OCI-M1 (cell line): ENCODE results near the gene OLFML1.

ENCODE experiments used
- DNase-seq: peaks from one replicate; lab custom pipeline; 2025; lab: John Stamatoyannopoulos, UW

OLFML1 gene

DNA sequence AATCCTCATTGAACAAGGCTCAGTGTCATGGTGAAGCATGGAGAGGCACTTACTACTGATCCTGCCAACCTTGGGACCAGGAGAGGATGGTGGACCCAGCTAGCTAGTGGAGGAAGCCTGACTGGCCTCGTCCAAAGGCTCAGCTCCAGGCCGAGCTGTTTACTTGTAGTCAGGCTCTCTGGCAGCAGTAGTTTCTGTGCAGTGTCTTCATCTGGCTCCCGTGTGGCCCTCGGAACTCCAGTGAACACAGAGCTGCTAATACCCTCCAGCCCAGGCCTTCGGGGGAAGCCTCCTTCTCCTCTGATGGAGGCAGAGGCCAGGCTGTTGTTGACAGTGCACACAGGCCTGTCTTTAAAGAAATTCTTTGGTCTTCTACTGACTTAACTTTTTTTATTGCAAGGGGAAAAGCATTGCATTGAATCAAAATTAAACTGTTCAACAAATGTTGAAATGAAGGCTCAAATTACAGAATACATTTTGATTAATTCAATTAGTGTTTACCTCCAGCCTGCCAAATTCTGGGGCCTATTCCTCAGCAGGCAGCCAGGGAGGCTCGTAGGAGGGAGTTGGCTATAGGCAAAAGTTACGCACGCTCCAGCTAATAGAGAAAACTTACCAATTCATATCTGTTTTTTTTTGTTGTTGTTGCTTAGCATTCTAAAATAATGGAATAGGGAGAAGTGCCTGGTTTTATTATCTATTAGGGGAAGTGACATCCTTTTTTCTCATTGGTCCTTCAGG, 47.3 kb downstream of the OLFML1 start:
- DNase-seq, result no peak

DNA sequence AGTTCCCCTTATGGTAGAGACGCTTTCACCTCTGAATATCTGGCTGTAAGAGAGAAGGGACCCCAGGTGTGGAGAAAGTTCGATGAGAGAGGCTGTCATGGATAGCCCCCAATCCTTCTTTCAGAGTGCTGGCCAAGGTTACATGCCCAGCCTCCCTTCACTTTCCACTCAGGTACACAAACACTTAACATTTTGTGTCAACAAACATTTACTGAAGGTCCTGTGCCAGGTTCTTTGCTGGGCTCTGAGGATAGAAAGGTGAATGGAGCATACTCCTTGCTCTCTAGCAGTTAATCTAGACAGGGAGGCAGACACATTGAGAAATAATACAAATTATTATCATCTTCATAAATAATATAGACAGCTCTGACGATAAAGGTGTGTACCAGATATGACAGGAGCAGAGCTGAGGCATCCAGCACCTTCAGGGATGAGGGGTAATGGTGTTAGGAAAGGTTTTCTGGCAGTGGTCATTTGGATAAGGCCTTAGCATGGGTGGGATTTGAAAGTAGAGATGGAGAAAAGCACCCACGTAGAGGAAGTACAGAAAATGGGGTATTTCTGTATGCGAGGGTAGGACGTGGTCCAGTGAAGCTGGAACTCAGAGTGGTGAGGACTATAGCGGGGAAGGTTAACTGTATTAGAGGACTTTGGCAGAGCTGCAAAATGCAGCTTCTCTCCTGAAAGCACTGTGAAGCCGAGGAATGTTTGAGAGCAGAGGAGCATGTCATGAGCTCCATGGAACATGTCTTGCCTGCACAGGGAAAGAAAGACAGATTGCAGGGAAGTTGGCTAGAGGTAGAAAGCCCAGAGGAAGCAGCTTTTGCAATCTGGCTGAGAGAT, 48.1 kb downstream of the OLFML1 start:
- no peak for DNase-seq

DNA sequence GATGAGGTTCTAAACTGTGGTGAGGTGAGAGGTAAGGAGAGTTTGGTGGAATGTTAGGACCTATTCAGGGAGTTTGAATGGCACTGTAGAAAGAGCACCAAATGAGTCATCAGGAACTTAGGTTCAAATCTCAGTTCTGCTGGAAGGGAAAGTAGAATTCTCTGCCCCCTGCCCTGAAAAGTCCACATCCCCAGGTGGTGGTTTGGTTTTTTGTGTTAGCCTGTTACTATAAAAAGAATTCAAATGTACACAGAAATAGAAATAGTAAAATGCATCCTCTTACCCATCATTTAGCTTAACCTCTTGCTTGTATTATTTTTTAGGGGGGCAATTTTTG, 48.7 kb downstream of the OLFML1 start:
- no peak for DNase-seq

DNA sequence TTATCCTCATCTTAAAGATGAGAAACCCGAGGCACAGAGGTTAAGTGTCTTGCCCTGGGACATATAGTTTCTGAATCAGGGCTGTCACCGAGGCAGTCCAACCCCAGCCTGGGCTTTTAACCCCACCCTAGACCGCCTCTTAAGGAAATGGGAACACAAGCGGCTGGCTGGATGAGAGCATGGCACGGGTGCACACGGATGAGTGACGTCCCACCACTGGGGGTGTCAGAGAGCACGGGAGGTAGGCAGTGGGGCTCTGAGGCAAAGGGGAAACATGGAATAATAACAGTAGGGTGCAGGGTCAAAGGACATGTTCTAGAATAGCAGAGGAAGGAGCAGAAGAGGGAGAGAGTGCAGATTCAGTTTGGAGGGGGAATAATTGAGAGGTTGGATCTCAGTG, 50.8 kb downstream of the OLFML1 start:
- DNase-seq, result peak; percentile 2

DNA sequence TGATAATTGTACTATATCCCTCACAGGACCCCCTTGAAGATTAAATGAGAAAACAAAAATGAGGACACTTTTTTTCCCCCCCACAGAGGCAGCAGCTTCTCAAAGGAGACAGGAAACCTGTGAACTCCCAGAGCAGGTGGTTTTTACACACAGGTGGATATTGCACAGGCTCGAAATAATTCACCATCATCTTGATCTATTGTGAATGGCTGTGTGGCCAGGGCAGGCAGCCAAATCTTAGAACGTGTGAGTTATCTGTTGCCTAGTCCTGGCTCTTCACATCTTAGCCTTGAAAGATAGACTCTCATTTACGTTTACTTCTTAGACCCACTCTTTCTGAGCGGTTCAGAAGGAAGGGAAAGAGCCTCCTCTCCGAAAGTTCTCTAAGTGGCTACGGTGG, 52.0 kb downstream of the OLFML1 start:
- DNase-seq, result no peak

DNA sequence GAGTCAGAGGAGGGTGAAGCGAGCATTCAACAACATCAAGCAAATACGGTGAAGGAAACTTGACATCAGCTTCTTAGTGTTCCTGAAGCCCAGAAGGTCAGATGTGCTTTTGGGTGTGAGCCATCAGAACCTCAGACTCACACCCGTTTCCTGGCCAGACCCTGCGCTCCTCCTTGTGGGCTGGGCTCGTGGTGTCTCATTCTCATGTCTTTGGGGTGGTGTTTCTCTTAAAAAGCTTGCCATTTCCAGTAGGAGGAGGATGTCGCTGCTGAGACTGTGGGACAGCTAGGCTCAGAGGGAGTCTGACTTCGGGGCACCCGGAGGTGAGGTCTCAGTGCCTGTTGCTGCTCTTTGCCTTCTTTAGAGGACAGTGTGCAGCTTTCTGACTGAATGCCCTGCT, 52.7 kb downstream of the OLFML1 start:
- no peak for DNase-seq

DNA sequence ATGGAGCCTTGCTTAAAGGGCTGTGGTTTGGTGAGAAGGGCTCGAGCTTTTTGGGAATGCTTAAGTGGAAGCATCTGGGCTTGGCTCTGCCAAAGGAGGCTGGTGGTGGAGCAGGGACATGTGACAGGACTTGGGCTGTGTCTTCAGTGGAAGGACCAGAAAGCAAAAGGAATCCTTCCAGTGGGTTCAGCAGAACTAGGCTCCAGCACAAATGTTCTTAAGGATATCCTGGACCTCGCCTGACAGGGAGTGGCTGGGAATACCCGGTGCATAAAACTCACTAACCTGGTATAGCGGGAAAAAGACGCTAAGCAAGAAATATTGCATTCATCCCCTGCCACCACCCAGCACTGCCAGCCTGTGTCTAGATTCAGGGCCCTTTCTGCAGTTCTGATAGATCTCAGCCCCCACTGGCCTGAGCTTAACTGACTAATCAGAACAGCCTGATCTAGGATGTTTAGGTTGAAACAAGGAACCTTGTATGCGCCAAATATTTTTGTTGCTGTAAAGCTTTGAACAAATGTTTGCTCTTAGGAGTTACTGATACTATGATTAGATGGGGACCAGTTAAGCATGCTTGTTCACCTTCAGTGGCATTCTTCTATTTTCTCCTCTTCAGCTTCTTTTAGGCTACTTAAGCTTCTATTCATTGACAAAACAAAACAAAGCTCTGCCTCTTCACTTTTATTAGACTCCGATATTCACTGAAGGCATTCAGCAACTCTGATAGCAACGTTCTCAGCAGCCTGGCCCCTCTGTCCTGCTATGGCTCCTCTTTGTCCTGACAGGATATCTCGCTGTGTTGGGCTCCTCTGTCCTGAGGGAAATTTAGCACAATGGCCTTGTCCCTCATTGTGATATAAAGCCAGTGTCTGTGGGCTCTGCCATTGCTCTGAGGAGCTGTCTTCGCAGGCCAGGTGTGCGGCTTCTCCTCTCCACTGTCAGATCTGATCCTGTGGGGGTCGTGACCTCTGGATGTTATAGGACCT, 53.5 kb downstream of the OLFML1 start:
- no peak for DNase-seq

DNA sequence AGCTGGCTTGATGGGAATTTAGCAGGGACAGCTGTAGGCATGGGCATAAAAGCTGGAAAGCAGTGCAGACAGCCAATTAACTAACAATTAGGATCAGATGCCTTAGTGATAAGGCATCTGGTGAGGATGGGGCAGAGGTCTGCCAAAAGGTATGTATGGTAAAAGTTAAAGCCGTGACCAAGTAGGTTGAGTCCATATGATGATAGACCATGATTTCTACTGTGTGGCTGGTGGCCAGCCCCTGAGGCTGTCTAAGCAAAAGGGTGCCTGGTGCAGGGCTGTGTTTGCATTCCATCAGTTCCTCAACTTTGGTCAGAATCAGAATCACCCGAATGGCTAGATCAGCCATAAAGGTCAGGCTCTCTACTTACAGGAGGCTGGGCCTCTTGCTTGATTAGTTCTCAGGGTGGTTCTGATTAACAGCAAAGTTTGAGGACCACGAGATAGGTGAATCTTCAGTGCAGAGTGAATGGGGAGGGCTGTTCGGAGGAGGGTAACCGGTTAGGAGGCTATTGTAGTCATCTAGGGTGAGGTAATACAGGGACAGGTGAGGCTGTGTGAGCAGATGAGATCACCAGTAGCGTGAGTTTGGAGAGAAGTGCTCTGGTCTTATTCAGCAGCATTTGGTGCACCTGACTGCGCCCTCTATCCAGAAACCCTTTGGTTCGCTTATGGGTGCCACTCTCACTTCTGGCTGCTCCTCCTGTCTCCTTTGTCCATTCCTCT, 55.7 kb downstream of the OLFML1 start:
- DNase-seq, result no peak

DNA sequence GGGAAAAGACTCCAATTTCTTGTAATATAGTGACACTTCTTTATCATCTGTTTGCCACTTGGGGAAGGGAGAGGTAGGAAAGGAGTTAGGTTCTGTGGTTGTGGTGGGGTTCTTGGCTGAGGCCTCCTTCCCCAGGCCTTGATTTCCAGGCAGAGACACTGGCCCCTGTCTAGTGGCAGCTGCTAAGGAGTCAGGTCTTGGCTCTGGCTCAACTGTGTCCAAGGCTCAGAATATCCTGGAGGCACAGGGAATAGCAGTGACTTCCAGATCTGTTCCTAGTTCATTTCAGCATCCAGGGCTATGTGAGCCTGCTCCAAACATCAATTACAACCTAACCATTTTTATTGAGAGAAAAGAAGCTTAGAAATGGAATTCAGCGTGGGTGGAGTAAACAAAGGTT, 58.0 kb downstream of the OLFML1 start:
- DNase-seq, result no peak

DNA sequence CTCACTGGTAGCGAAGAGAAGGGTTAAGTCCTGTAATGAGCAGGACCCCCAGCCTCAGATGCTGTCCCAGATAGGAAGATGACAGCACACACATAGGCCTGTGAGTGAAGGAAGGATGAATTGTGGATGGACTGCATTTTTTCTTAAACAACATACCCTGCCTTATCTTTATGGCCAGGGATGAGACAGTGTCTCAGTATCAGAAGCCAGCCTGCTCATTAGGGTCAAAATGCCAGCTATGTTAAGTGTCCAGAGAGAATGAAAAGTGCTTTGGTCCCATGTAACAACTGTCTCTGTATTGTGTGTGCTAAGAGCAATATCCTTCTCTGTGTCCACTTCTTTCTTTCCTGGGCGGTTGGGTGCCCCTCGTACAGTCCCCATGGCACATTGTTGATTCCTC, 58.7 kb downstream of the OLFML1 start:
- DNase-seq, result no peak

DNA sequence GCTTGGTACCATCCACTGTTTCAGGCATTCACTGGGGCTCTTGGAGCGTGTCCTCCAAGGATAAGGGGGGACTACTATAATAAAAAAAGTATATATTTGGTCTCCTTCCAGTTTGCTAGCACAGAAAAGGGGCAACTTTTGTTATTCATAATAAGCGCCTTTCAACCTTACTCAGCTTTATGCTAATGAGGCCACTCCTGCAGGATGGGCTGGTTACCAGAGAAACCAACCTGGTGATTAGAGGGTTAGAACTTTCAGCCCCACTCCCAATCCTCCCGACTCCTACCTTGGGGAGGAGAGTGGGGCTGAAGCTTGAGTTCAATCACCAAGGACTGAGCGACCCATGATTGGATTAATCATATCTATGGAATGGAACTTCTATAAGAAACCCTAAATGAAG, 60.3 kb downstream of the OLFML1 start:
- no peak for DNase-seq

DNA sequence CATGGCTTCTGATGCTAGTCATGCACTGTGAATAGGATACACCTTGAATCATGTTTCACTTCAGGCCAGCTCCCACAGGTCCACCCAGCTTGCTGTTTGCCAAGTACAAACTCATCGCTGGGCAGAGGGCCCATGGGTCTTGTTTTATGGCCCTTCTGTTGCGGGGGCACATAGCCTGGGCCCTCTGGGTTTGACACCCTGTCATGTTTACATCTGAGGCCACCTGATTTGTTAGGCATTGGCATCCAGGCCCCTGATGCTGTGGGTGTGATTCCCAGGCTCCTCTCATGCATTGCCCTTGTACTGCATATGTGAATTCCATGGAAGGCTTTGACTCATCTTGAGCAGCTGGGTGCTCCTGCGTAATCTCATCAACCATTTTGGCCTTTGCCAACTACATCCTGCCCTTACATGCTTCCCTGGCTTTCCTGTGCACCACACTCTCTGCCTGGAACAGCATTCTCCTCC, 61.1 kb downstream of the OLFML1 start:
- DNase-seq, result no peak

DNA sequence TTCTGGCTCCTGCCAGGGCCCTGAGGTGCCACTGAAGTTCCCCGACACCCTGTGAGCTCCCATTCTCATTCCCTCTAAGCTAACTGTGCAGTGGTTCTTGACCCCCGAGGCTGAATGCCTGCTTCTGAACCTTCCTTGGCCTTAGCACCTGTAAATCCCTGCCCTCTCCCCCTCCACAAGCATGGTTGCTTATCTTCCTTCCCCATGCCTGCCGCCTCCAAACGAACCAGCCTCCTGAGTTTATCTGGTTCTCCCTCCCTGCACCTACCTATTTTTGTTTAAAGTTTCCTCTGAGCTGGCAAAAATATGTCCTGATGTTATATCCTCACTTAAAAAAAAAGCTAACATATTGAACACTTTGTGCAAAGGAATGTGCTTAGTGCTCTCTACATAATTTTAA, 62.4 kb downstream of the OLFML1 start:
- no peak for DNase-seq

DNA sequence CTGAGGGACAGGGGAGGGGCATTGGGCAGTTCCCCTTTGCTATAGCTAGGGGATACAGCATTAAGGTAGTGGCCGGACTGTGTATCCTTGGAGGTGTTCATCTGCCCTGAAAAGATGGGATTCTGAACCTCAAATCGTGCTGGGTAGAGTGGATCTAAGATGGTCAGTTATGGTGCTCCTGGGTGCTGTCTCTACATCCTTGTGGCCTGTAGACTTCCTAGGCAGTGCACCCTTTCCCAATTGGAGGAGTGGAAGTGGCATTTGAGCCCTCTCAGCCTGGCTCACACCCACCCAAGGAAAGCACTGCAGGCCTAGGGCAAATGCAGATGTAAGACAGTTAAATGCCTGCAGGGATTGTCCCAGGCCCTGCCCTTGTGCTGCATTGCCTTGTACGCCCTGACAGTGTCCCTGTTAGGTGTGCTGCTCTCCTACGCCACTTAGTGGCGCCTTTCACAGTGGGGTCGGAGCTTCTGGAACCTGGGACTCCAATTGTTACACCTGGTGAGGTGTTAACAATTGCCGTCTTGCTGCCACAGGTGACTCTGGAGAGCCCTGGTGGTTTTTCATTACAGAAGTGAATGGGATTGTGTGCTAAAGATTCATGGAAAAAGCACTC, 63.5 kb downstream of the OLFML1 start:
- peak; percentile 22 for DNase-seq

DNA sequence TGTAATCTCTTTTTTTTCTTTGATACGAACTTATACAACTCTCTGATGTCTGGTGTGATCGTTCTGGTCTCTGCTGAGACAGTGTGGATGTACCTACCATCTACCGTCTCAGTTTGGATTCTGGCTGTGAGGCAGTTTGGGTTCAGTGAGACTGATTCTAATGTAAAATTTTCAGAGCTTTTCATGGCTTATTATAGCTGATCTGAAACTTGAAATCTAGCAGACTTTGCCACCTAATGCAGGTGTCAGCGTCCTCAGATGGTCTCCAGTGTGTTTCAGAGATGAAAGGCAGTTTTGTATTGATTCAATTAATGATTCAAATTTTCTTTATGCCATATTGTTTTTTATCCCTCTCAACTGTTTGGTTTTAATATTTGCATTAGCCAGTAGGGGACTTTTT, 64.4 kb downstream of the OLFML1 start:
- no peak for DNase-seq

DNA sequence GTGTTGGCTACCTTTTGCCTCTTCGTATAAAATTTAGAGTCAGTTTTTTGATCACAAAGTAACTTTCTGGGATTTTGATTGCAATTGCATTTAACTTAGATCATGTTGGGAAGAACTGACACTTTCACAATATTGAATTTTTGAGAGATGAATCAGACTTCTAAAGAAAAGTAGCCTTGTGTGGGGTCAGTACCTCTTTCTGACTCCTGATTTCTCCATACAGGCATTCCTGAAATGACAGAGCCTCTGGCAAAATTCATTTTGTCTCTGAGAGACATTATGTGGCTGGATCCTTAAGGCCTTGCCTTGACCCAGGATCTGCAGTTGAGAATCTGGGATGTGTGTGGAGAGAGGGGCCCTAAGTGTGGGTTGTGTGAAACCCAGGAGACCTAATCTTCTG, 66.3 kb downstream of the OLFML1 start:
- DNase-seq, result no peak

DNA sequence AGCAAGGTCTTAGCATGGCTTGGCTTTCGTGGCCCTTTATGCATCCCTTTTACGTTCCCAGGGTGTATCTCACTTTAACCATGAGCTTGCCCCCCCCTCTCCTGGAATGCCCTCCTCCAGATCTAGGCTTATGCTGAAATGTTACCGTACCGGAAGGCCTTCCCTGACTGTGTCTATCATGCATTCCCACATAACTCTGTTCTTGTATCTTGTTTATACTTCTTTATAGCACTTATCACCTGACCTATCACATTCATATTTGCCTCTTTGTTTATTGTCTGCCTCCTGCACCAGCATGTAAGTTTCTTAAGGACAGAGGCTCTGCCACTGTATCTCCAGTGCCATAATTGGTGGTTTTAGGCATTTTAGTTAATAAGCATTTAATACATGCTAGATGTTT, 67.4 kb downstream of the OLFML1 start:
- no peak for DNase-seq

DNA sequence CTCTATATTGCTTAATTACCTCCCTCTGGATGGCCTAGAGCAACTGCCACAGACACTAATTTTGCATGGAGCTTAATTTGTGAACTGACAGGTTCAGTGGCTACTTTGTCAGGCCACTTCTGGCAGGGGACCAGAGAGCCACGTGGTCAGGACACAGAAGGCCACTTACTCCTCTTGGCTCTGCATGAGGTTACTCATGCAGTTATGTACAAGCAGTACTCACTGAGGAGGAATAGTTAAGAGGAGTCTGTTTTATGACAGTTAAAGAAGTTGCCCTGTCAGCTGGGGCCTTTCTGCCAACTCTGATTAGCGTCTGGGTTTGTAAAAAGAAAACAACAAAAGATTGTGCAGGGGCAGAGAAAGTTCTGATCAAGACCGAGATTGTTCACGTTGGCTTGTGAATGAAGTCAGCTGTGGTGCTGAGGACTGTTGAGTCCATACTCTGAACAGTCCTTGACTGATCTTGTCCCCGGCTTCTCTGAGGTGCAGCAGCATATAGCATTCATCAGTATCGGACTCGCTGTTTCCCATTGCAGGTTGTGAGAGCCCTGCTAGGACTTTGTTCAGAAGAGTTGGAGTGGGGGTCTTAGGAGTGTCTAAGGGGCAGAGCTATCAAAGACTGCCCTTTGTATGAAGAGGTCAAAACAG, 69.9 kb downstream of the OLFML1 start:
- no peak for DNase-seq

DNA sequence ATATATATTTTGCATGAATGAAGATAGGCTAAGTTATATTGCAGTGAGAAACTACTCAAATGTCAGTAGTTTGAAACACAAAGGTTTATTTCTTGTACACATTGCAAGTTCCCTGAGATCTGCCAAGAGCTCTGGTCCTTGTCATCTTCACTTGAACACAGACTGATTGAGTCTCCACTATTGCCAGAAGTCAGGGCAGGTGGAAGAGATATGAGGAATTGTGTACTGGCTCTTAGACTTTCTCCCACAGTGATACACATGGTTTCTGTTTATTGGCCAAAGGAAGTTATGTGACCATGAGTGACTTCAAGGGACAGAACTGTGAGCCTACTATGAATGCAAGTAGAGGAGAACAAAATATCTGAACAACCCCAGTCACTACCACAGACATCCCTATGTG, 72.7 kb downstream of the OLFML1 start:
- no peak for DNase-seq

DNA sequence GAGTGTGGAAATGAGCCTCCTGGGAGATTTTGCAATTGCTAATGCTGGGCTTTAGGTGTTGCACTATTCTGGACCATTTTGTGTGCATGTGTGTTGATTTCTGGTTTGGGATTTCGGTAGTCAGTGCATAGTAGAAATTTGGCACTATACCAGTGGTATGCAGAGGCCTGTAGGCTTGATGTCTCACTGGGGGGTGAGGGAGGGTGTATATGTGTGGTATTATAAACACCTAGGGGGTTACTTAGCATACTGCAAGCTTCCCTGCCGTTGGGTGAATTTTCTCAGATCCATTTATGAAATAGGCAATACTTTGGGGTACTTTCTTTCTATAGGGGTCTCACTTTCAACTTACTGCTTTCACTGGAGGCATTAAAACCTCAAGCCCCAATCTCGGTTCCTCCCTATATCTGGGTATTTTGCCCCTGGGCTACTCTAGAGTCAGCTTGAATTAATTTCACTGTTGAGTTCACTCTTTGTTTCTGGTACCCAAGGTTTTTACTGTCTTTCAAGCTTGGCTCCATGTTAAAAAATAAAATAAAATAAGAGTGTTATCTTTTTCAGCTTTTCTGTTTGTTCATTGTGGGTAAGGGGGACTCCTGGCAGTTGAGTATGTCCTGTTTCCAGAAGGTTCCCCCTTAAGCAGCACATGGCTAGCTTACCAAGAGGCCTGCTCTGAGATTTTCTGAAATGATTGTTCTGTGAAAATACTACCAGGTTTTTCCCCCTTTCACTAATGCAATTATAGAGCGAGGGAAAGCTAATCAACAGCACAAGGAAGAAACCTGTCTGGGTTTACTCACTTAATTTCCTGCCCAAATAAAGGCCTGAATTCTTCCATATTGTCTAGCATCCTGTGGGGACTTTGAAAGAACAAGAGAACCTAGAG, 74.3 kb downstream of the OLFML1 start:
- no peak for DNase-seq
